GM12878 (cell line): Measurements from ENCODE around the gene DISP2. TPM values are rescaled to one million over a fixed set of nuclear protein-coding genes. Genes with fewer than 3 reads are reported as not detected.

Source experiments
- CBFB ChIP-seq: IDR thresholded peaks from 2 replicates; pipeline ENCODE4 v1.6.1; 2016; ENCODE audit warnings: antibody characterized with exemption, low read depth
- CEBPZ ChIP-seq: fragments of 150-350 bp; IDR thresholded peaks from 2 replicates; pipeline ENCODE4 v1.6.1; 2016; ENCODE audit warnings: low read depth, low read length
- IKZF1 ChIP-seq: fragments of 450-650 bp; conservative IDR thresholded peaks from 2 replicates; pipeline ENCODE4 v1.6.1; 2017; ENCODE audit warnings: antibody characterized with exemption, mild to moderate bottlenecking
- IKZF2 ChIP-seq, 2 experiments: fragments of 450-650 bp; IDR thresholded peaks; 2 replicates each; pipeline ENCODE4 v1.6.1; 2017; ENCODE audit warnings: mild to moderate bottlenecking in 2 of 2, moderate library complexity in 2 of 2
- LARP7 ChIP-seq: fragments of 450-650 bp; IDR thresholded peaks from 2 replicates; pipeline ENCODE4 v1.6.1; 2017; ENCODE audit warnings: mild to moderate bottlenecking
- REST ChIP-seq: IDR thresholded peaks from 2 replicates; pipeline ENCODE4 v1.6.1; 2012; ENCODE audit warnings: mild to moderate bottlenecking, low read depth, low read length
- RFX5 ChIP-seq: IDR thresholded peaks from 2 replicates; pipeline ENCODE4 v1.6.1; 2011; ENCODE audit warnings: low read depth, low read length, improper control_type of control experiment
- SIX5 ChIP-seq: IDR thresholded peaks from 2 replicates; pipeline ENCODE4 v1.6.1; 2011; ENCODE audit warnings: mild to moderate bottlenecking, low read depth, low read length, moderate library complexity; ENCODE audit not compliant: severe bottlenecking
- SMARCA5 ChIP-seq: fragments of 450-650 bp; IDR thresholded peaks from 2 replicates; pipeline ENCODE4 v1.6.1; 2017; ENCODE audit warnings: mild to moderate bottlenecking
- SMC3 ChIP-seq: IDR thresholded peaks from 2 replicates; pipeline ENCODE4 v1.6.1; 2011; ENCODE audit warnings: low read length, improper control_type of control experiment, borderline replicate concordance
- SPI1 ChIP-seq: IDR thresholded peaks from 2 replicates; pipeline ENCODE4 v1.6.1; 2011; ENCODE audit warnings: low read depth, mild to moderate bottlenecking, low read length, moderate library complexity, borderline replicate concordance; ENCODE audit not compliant: insufficient read depth
- SRF ChIP-seq, 2 experiments: IDR thresholded peaks; 2 replicates each; pipeline ENCODE4 v1.6.1; 2011; ENCODE audit warnings: low read depth in 2 of 2, low read length in 2 of 2, mild to moderate bottlenecking in 1 of 2, moderate library complexity in 1 of 2
- ZBTB4 ChIP-seq: fragments of 450-650 bp; formaldehyde crosslinking; IDR thresholded peaks from 2 replicates; pipeline ENCODE4 v1.4.0; 2022; ENCODE audit warnings: mild to moderate bottlenecking, moderate library complexity
- ZBTB40 ChIP-seq: fragments of 450-650 bp; IDR thresholded peaks from 2 replicates; pipeline ENCODE4 v1.6.1; 2016; ENCODE audit warnings: mild to moderate bottlenecking, moderate library complexity, borderline replicate concordance
- polyA plus RNA-seq, 11 experiments: library from polyadenylated mRNA; depleted of rRNA in 4 of 11; unstranded in 6 of 11; stranded (reverse) in 5 of 11; fragments of >200 nt; fragmentation: Nextera tagmentation in 4 of 11; fragmentation: Illumina TruSeq in 1 of 11; extraction: Ambion mirVana in 4 of 11; extraction: Trizol in 1 of 11; gene quantifications; 1 replicate in 1 of 11; 2 replicates in 10 of 11; pipeline versions ENCODE4 v1.2.1 to v1.2.3, GENCODE V29; 2011 to 2016; ENCODE audit warnings: inconsistent platforms in 2 of 11, missing spikeins in 2 of 11, low read depth in 1 of 11
- total RNA-seq, 4 experiments: library from RNA; depleted of rRNA in 3 of 4; stranded (reverse); fragments of >200 nt in 3 of 4; fragmentation: Illumina TruSeq in 1 of 4; extraction: Trizol in 1 of 4; gene quantifications; 2 replicates each; pipeline versions ENCODE4 v1.2.1 to v1.2.3, GENCODE V29; 2013 to 2021

DISP2 gene
- total and polyA plus RNA-seq, 10 of the 15 experiments (the other 5 are each of a cell fraction or from before 2014, with no cell fraction given), result under 0.01 to 0.20 (median 0.12) TPM; not detected in 7

- TF ChIP-seq ZBTB40 (peak; percentile 98), SRF (IDR thresholded peaks at IDR 0.05; ENCODE audit: low read depth in 2 of 2, low read length in 2 of 2) (peak in 1 of 2 experiments; percentile 67; a peak in 1 of 4 replicates), SMC3 (peak; percentile 18; the same call in 1 of the 2 replicates), REST (no peak), SIX5 (peak; percentile 85), RFX5 (no peak), SMARCA5 (no peak), CBFB (peak; percentile 32; the same call in 1 of the 2 replicates), SPI1 (peak; percentile 16; the same call in 1 of the 2 replicates), IKZF1 (peak; percentile 84), IKZF2 (IDR thresholded peaks at IDR 0.05) (no peak; a peak in 1 of 4 replicates), LARP7 (peak; percentile 32; the same call in 1 of the 2 replicates), CEBPZ (no peak), ZBTB4 (no peak)
Observed at GRCh38 chr15:40382580-40383456, 24.8 kb downstream of the DISP2 start, which contains the start of gene KNSTRN (continued).
